CD4-positive, alpha-beta T cell (primary cell): ENCODE data around the gene KCNIP4. TPM values are rescaled to one million over a fixed set of nuclear protein-coding genes. Genes with fewer than 3 reads are reported as not detected.

ENCODE experiments used
- ATAC-seq: fragments of 200-7000 bp; cut with Tn5 transposase; one replicate; pipeline ENCODE4 v1.10.0; 2022; ENCODE audit warnings: mild to moderate bottlenecking; ENCODE audit not compliant: poor library complexity
- CTCF ChIA-PET: fragments of 350-600 bp; sonication (Branson Sonifier 250); formaldehyde crosslinking; loops from one replicate; lab custom pipeline; 2021; ENCODE audit warnings: antibody characterized with exemption, inconsistent platforms; lab: Charles Lee
- POLR2A ChIA-PET: fragments of 350-600 bp; sonication (Branson Sonifier 250); formaldehyde crosslinking; loops from one replicate; lab custom pipeline; 2021; ENCODE audit warnings: antibody characterized with exemption, inconsistent platforms; lab: Charles Lee
- DNase-seq, 14 experiments: peaks; one replicate each; pipeline ENCODE4 v3.0.0-alpha.2; 2013 to 2020; ENCODE audit warnings: mixed read lengths in 2 of 14
- H3K27ac ChIP-seq, 2 donors: one replicate each; pipeline versions ENCODE4 v1.5.1 to v1.7.0; 2013; ENCODE audit warnings: low read length in 2 of 2, low read depth in 1 of 2, mild to moderate bottlenecking in 1 of 2
- H3K27me3 ChIP-seq, 2 experiments: 1 replicate in 1 of 2; 2 replicates in 1 of 2; pipeline versions ENCODE4 v1.6.1 to v1.7.0; 2013; ENCODE audit warnings: low read length in 2 of 2, control low read depth in 1 of 2, mild to moderate bottlenecking in 1 of 2, moderate library complexity in 1 of 2; ENCODE audit not compliant: insufficient read depth in 2 of 2, control insufficient read depth in 1 of 2
- H3K36me3 ChIP-seq: one replicate; pipeline ENCODE4 v1.6.1; 2013; ENCODE audit warnings: low read length, control low read depth; ENCODE audit not compliant: insufficient read depth
- H3K4me1 ChIP-seq: one replicate; pipeline ENCODE4 v1.6.1; 2013; ENCODE audit warnings: low read length, control low read depth; ENCODE audit not compliant: insufficient read depth
- H3K4me3 ChIP-seq: one replicate; pipeline ENCODE4 v1.5.1; 2013; ENCODE audit warnings: mild to moderate bottlenecking, low read length, moderate library complexity
- H3K9me3 ChIP-seq, 2 experiments: 1 replicate in 1 of 2; 2 replicates in 1 of 2; pipeline versions ENCODE4 v1.6.1 to v1.7.0; 2013; ENCODE audit warnings: low read length in 2 of 2, mild to moderate bottlenecking in 2 of 2, control low read depth in 1 of 2, moderate library complexity in 1 of 2; ENCODE audit not compliant: control insufficient read depth in 1 of 2, insufficient read depth in 1 of 2
- H3K27ac Mint-ChIP-seq: one replicate; pipeline ENCODE4 v1.8.0; 2020; ENCODE audit warnings: mixed read lengths
- H3K27me3 Mint-ChIP-seq: one replicate; pipeline ENCODE4 v1.8.0; 2021; ENCODE audit warnings: mixed read lengths
- H3K36me3 Mint-ChIP-seq: one replicate; pipeline ENCODE4 v1.8.0; 2021; ENCODE audit warnings: low read depth, mixed read lengths
- H3K4me1 Mint-ChIP-seq: one replicate; pipeline ENCODE4 v1.8.0; 2021; ENCODE audit warnings: low read depth, mixed read lengths
- H3K4me3 Mint-ChIP-seq: one replicate; pipeline ENCODE4 v1.8.0; 2020; ENCODE audit warnings: mild to moderate bottlenecking, mixed read lengths
- H3K9me3 Mint-ChIP-seq: one replicate; pipeline ENCODE4 v1.8.0; 2020; ENCODE audit warnings: mixed read lengths
- CTCF ChIP-seq: fragments of 200-600 bp; IDR thresholded peaks from one replicate; pipeline ENCODE4 v1.8.0; 2022; ENCODE audit warnings: antibody characterized with exemption, mild to moderate bottlenecking
- intact Hi-C, 2 experiments: fragments of 100-400 bp; cut with DNase I in 1 of 2; cut with micrococcal nuclease in 1 of 2; formaldehyde crosslinking; loops; one replicate each; pipeline versions ENCODE4 v1.15.1 to v1.9.0; 2023 to 2025; cut with DNase I, micrococcal nuclease
- total RNA-seq, 174 experiments: library from RNA in 2 of 174; stranded (reverse) in 2 of 174; gene quantifications; one replicate each; pipeline ENCODE4 v1.2.3 and lab custom pipeline; 2021 to 2026

The KCNIP4 gene
- total RNA-seq, 2 experiments from 2014 or later: not detected

- ChIA-PET CTCF (no interaction called here), POLR2A (no interaction called here)
- Mint-ChIP-seq H3K27me3 (peaks cover 3% of the 10 kb centered on the region), H3K4me3 (no peak overlapping the region), H3K4me1 (no peaks in the 10 kb centered on the region), H3K27ac (no peak overlapping the region), H3K9me3 (peaks cover 3% of the 10 kb centered on the region), H3K36me3 (no peaks in the 10 kb centered on the region)
- DNase-seq (no peak), ATAC-seq (no peak)
- intact Hi-C loops: no loop called here
- Histone ChIP-seq H3K36me3 (no peaks in the 10 kb centered on the region), H3K9me3 (no peaks in the 10 kb centered on the region), H3K27ac (no peak overlapping the region), H3K4me1 (no peaks in the 10 kb centered on the region), H3K4me3 (no peak overlapping the region), H3K27me3 (peaks cover 0 to 2% of the 10 kb centered on the region in 2 experiments)
- no peak for TF ChIP-seq CTCF
Measured at GRCh38 chr4:20844311-20844710, 1104.3 kb downstream of the KCNIP4 start.

GRCh38 chr4:20840648-20841190, 1107.9 kb downstream of the KCNIP4 start:
- Mint-ChIP-seq H3K4me3 (no peak overlapping the region), H3K4me1 (no peaks in the 10 kb centered on the region), H3K27me3 (peaks cover 3% of the 10 kb centered on the region), H3K36me3 (no peaks in the 10 kb centered on the region), H3K27ac (no peak overlapping the region), H3K9me3 (no peaks in the 10 kb centered on the region)
- Histone ChIP-seq H3K4me1 (no peaks in the 10 kb centered on the region), H3K4me3 (no peak overlapping the region), H3K36me3 (no peaks in the 10 kb centered on the region), H3K9me3 (no peaks in the 10 kb centered on the region), H3K27me3 (peaks cover 0 to 2% of the 10 kb centered on the region in 2 experiments), H3K27ac (no peak overlapping the region)
- TF ChIP-seq CTCF: no peak
- no peak for ATAC-seq
- POLR2A ChIA-PET: no interaction called here
- intact Hi-C loops: no loop called here
- no peak for DNase-seq
- CTCF ChIA-PET: no interaction called here

DNA sequence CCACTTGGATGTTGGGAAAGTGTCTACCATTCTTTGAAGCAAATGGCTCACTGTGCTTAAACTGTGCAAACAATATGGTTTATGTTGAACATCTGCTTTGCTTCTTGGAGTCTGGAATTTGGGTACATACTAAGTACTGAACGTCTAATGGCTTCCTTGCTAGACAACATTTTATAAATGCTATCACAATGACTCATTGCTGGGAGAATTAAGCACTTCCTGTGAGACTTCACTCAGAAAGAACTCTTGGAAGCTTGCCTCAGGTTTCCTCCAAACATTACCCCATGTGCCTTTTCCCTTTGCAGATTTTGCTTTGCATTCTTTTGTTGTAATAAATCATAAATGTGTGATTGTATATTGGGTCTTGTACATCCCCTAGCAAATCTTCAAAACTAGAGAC, 1108.6 kb downstream of the KCNIP4 start:
- no peaks in the 10 kb centered on the region for H3K36me3 ChIP-seq
- no peaks in the 10 kb centered on the region for H3K9me3 ChIP-seq
- Mint-ChIP-seq H3K36me3 (no peaks in the 10 kb centered on the region), H3K27me3 (no peaks in the 10 kb centered on the region), H3K4me3 (no peak overlapping the region), H3K27ac (no peak overlapping the region), H3K4me1 (no peaks in the 10 kb centered on the region), H3K9me3 (no peaks in the 10 kb centered on the region)
- no peak overlapping the region for H3K27ac ChIP-seq
- DNase-seq (no peak), ATAC-seq (no peak)
- POLR2A ChIA-PET: no interaction called here
- intact Hi-C loops: no loop called here
- CTCF ChIA-PET: no interaction called here
- TF ChIP-seq CTCF: no peak
- H3K4me1 ChIP-seq: no peaks in the 10 kb centered on the region
- H3K4me3 ChIP-seq: no peak overlapping the region
- H3K27me3 ChIP-seq: no peaks in the 10 kb centered on the region
